GM12878 (cell line): ENCODE measurements around the gene NAALADL2. TPM values are rescaled to one million over a fixed set of nuclear protein-coding genes. Genes with fewer than 3 reads are reported as not detected.

ENCODE experiments used
- ATAC-seq: fragments of 200-7000 bp; cut with Tn5 transposase; 3 replicates; pipeline ENCODE4 v1.9.1; 2020; ENCODE audit warnings: mild to moderate bottlenecking, moderate library complexity
- BruUV-seq: library from RNA; stranded (reverse); fragments of 400-500 nt; replicated peaks from 2 replicates; lab custom pipeline; 2021; lab: Mats Ljungman, UMichigan
- CTCF ChIA-PET: fragments of 300-600 bp; sonication (Branson Sonifier 250); formaldehyde crosslinking; extraction: SDS; loops from one replicate; lab custom pipeline; 2021; ENCODE audit warnings: inconsistent platforms; lab: Yijun Ruan, JAX
- POLR2A ChIA-PET: fragments of 350-600 bp; formaldehyde crosslinking; extraction: SDS; loops from one replicate; lab custom pipeline; 2021; ENCODE audit warnings: inconsistent platforms; lab: Charles Lee
- RAD21 ChIA-PET: fragments of 300-600 bp; sonication (Branson Sonifier 250); formaldehyde crosslinking; loops from one replicate; lab custom pipeline; 2023; ENCODE audit warnings: antibody characterized with exemption; ENCODE audit not compliant: unreplicated experiment; lab: Charles Lee
- SMC1A ChIA-PET: fragments of 300-600 bp; sonication (Branson Sonifier 250); formaldehyde crosslinking; loops from one replicate; lab custom pipeline; 2023; ENCODE audit not compliant: unreplicated experiment, uncharacterized antibody; lab: Charles Lee
- DNase-seq: peaks from one replicate; pipeline ENCODE4 v3.0.0-alpha.2; 2011; ENCODE audit warnings: low read depth, low spot score
- FAIRE-seq: peaks from 3 replicates; lab custom pipeline; 2011; peaks lifted over from hg19 to GRCh38; lab: Jason Lieb, UNC
- H2AFZ ChIP-seq: 2 replicates; pipeline ENCODE4 v1.6.0; 2011; ENCODE audit warnings: low read depth, low read length, control low read depth; ENCODE audit not compliant: control insufficient read depth
- H3K27ac ChIP-seq: 2 replicates; pipeline ENCODE4 v1.5.1; 2011; ENCODE audit warnings: control low read depth; ENCODE audit not compliant: control insufficient read depth, insufficient read depth
- H3K27me3 ChIP-seq, 2 experiments: replicated peaks in 1 of 2; 2 replicates each; pipeline versions ENCODE4 v1.6.0 to v1.6.1; 2011; ENCODE audit warnings: low read length in 1 of 2; ENCODE audit not compliant: control insufficient read depth in 2 of 2, insufficient read depth in 2 of 2
- H3K36me3 ChIP-seq, 2 experiments: 2 replicates each; pipeline ENCODE4 v1.5.1; 2011; ENCODE audit warnings: low read length in 1 of 2; ENCODE audit not compliant: control insufficient read depth in 2 of 2, insufficient read depth in 2 of 2
- H3K4me1 ChIP-seq: 2 replicates; pipeline ENCODE4 v1.6.1; 2011; ENCODE audit warnings: mild to moderate bottlenecking, low read length, moderate library complexity, mixed read lengths; ENCODE audit not compliant: control insufficient read depth, insufficient read depth
- H3K4me2 ChIP-seq: 2 replicates; pipeline ENCODE4 v1.6.0; 2011; ENCODE audit warnings: control low read depth; ENCODE audit not compliant: control insufficient read depth, insufficient read depth
- H3K4me3 ChIP-seq: fragments of 200-600 bp; sonication (generic); 2 replicates; pipeline ENCODE4 v1.5.1; 2016
- H3K79me2 ChIP-seq: 2 replicates; pipeline ENCODE4 v1.6.0; 2011; ENCODE audit warnings: low read length; ENCODE audit not compliant: control insufficient read depth, insufficient read depth
- H3K9ac ChIP-seq: 2 replicates; pipeline ENCODE4 v1.8.0; 2011; ENCODE audit warnings: low read length, control low read depth, mixed read lengths; ENCODE audit not compliant: control insufficient read depth, insufficient read depth
- H3K9me3 ChIP-seq: replicated peaks from 3 replicates; pipeline ENCODE4 v1.5.1; 2011; ENCODE audit warnings: mild to moderate bottlenecking, low read length; ENCODE audit not compliant: control insufficient read depth, insufficient read depth
- H4K20me1 ChIP-seq: 2 replicates; pipeline ENCODE4 v1.6.0; 2011; ENCODE audit not compliant: control insufficient read depth, insufficient read depth
- CREM ChIP-seq: IDR thresholded peaks from 2 replicates; pipeline ENCODE4 v1.6.1; 2014; ENCODE audit warnings: antibody characterized with exemption, low read depth
- IKZF1 ChIP-seq: fragments of 450-650 bp; conservative IDR thresholded peaks from 2 replicates; pipeline ENCODE4 v1.6.1; 2017; ENCODE audit warnings: antibody characterized with exemption, mild to moderate bottlenecking
- JUNB ChIP-seq: IDR thresholded peaks from 2 replicates; pipeline ENCODE4 v1.6.1; 2016; ENCODE audit warnings: antibody characterized with exemption, mild to moderate bottlenecking
- KAT2A ChIP-seq: conservative IDR thresholded peaks from 2 replicates; pipeline ENCODE4 v1.6.1; 2011; ENCODE audit warnings: low read depth, low read length; ENCODE audit not compliant: control insufficient read depth
- NFIC ChIP-seq: IDR thresholded peaks from 2 replicates; pipeline ENCODE4 v1.6.1; 2012; ENCODE audit warnings: low read depth, mild to moderate bottlenecking, inconsistent platforms, low read length, moderate library complexity
- RAD21 ChIP-seq: IDR thresholded peaks from 2 replicates; pipeline ENCODE4 v1.6.1; 2011; ENCODE audit warnings: mild to moderate bottlenecking, low read depth, low read length, moderate library complexity; ENCODE audit not compliant: insufficient read depth
- RB1 ChIP-seq: fragments of 450-650 bp; formaldehyde crosslinking; IDR thresholded peaks from 2 replicates; pipeline ENCODE4 v1.6.1; 2017; ENCODE audit warnings: mild to moderate bottlenecking, borderline replicate concordance
- SMAD1 ChIP-seq: fragments of 450-650 bp; IDR thresholded peaks from 2 replicates; pipeline ENCODE4 v1.6.1; 2018; ENCODE audit warnings: mild to moderate bottlenecking, low read depth; ENCODE audit not compliant: partially characterized antibody
- STAT3 ChIP-seq: IDR thresholded peaks from 2 replicates; pipeline ENCODE4 v1.6.1; 2011; ENCODE audit warnings: low read depth, low read length, improper control_type of control experiment
- SUPT20H ChIP-seq: IDR thresholded peaks from 2 replicates; pipeline ENCODE4 v1.6.1; 2011; ENCODE audit warnings: low read depth, mild to moderate bottlenecking, low read length, moderate library complexity, borderline replicate concordance; ENCODE audit not compliant: control insufficient read depth
- TCF3 ChIP-seq: IDR thresholded peaks from 2 replicates; pipeline ENCODE4 v1.6.1; 2012; ENCODE audit warnings: low read depth, mild to moderate bottlenecking, low read length, borderline replicate concordance; ENCODE audit not compliant: insufficient read depth
- WGBS: methylation state at CpG from one replicate; pipeline ENCODE4 v1.1.6; 2016; ENCODE audit warnings: low lambda C conversion rate; ENCODE audit not compliant: insufficient replicate concordance, insufficient coverage; ENCODE audit errors: missing lambda C conversion rate; 5-methylcytosine and 5-hydroxymethylcytosine counted together
- in situ Hi-C: fragments of 300-500 bp; cut with MboI; formaldehyde crosslinking; loops from 9 replicates; pipeline ENCODE4 v1.14.3; 2018; ENCODE audit warnings: mixed read lengths
- intact Hi-C: fragments of 100-400 bp; cut with micrococcal nuclease; formaldehyde crosslinking; loops from one replicate; pipeline ENCODE4 v1.14.2; 2022; ENCODE audit not compliant: unreplicated experiment
- polyA plus RNA-seq, 11 experiments: library from polyadenylated mRNA; depleted of rRNA in 4 of 11; unstranded in 6 of 11; stranded (reverse) in 5 of 11; fragments of >200 nt; fragmentation: Nextera tagmentation in 4 of 11; fragmentation: Illumina TruSeq in 1 of 11; extraction: Ambion mirVana in 4 of 11; extraction: Trizol in 1 of 11; gene quantifications; 1 replicate in 1 of 11; 2 replicates in 10 of 11; pipeline versions ENCODE4 v1.2.1 to v1.2.3, GENCODE V29; 2011 to 2016; ENCODE audit warnings: inconsistent platforms in 2 of 11, missing spikeins in 2 of 11, low read depth in 1 of 11
- total RNA-seq, 4 experiments: library from RNA; depleted of rRNA in 3 of 4; stranded (reverse); fragments of >200 nt in 3 of 4; fragmentation: Illumina TruSeq in 1 of 4; extraction: Trizol in 1 of 4; gene quantifications; 2 replicates each; pipeline versions ENCODE4 v1.2.1 to v1.2.3, GENCODE V29; 2013 to 2021
- TF ChIP-seq, protein P1 (sequence below): fragments of 150-350 bp; IDR thresholded peaks from 2 replicates; pipeline ENCODE4 v1.6.1; 2016; ENCODE audit warnings: low read depth, low read length
- TF ChIP-seq, protein P2 (sequence below): fragments of 450-650 bp; IDR thresholded peaks from 2 replicates; pipeline ENCODE4 v1.6.1; 2016; ENCODE audit warnings: mild to moderate bottlenecking
- TF ChIP-seq, protein P3 (sequence below): fragments of 450-650 bp; IDR thresholded peaks from 2 replicates; pipeline ENCODE4 v1.6.1; 2017; ENCODE audit warnings: mild to moderate bottlenecking
- TF ChIP-seq, protein P4 (sequence below): fragments of 450-650 bp; conservative IDR thresholded peaks from 2 replicates; pipeline ENCODE4 v1.6.1; 2017; ENCODE audit warnings: mild to moderate bottlenecking, moderate library complexity

NAALADL2 gene
- total and polyA plus RNA-seq, 10 of the 15 experiments (the other 5 are each of a cell fraction or from before 2014, with no cell fraction given): 0.06 to 10.8 (median 0.46) TPM

DNA sequence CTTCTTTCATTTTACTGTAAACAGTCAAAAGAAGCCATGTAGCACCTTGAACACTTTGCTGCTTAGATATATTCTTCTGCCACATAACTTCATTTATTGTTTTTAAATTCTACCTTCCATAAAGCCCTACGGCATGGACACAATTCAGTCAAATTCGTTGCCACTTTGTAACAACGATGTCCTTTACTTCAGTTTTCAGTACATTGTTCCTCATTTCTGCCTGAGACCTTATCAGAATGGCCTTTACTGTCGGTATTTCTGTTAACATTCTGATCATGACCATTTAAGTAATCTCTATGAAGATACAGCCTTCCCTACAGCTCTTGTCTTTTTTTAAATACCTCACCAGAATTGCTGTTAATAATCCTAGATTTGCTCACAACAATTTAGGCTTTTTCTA is 466.9 kb downstream of the NAALADL2 start (continued):
- TF ChIP-seq, protein P1, sequence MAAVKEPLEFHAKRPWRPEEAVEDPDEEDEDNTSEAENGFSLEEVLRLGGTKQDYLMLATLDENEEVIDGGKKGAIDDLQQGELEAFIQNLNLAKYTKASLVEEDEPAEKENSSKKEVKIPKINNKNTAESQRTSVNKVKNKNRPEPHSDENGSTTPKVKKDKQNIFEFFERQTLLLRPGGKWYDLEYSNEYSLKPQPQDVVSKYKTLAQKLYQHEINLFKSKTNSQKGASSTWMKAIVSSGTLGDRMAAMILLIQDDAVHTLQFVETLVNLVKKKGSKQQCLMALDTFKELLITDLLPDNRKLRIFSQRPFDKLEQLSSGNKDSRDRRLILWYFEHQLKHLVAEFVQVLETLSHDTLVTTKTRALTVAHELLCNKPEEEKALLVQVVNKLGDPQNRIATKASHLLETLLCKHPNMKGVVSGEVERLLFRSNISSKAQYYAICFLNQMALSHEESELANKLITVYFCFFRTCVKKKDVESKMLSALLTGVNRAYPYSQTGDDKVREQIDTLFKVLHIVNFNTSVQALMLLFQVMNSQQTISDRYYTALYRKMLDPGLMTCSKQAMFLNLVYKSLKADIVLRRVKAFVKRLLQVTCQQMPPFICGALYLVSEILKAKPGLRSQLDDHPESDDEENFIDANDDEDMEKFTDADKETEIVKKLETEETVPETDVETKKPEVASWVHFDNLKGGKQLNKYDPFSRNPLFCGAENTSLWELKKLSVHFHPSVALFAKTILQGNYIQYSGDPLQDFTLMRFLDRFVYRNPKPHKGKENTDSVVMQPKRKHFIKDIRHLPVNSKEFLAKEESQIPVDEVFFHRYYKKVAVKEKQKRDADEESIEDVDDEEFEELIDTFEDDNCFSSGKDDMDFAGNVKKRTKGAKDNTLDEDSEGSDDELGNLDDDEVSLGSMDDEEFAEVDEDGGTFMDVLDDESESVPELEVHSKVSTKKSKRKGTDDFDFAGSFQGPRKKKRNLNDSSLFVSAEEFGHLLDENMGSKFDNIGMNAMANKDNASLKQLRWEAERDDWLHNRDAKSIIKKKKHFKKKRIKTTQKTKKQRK: no peak
- TF ChIP-seq, protein P2, sequence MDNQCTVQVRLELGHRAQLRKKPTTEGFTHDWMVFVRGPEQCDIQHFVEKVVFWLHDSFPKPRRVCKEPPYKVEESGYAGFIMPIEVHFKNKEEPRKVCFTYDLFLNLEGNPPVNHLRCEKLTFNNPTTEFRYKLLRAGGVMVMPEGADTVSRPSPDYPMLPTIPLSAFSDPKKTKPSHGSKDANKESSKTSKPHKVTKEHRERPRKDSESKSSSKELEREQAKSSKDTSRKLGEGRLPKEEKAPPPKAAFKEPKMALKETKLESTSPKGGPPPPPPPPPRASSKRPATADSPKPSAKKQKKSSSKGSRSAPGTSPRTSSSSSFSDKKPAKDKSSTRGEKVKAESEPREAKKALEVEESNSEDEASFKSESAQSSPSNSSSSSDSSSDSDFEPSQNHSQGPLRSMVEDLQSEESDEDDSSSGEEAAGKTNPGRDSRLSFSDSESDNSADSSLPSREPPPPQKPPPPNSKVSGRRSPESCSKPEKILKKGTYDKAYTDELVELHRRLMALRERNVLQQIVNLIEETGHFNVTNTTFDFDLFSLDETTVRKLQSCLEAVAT: no peak
- no peak for TF ChIP-seq JUNB

DNA sequence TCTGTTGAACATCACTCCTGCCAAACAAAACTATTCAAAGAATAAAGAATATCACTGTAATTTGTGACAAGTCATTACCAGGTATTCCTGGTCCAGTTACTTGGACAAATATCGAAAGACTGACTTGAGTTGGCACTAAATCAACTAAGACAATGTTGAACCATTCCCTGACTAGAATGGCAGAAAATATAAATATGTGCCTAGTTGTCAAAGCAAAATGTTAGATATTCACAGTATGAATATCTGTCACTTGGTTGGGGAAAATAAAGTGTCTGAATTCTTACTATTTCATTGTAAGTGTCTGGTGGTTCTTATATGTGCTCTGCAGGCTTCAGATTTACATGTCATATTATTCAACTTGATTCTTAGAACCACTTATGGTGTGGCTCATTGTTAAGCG is 470.2 kb downstream of the NAALADL2 start:
- Histone ChIP-seq H3K4me3 (no peak overlapping the region), H3K4me1 (no peaks in the 10 kb centered on the region), H3K36me3 (no peaks in the 10 kb centered on the region), H3K27ac (no peak overlapping the region), H2AFZ (no peak overlapping the region), H3K79me2 (no peaks in the 10 kb centered on the region), H4K20me1 (no peaks in the 10 kb centered on the region), H3K9ac (no peak overlapping the region), H3K9me3 (no peaks in the 10 kb centered on the region), H3K27me3 (no peaks in the 10 kb centered on the region), H3K4me2 (no peak overlapping the region)
- in situ Hi-C loops: no loop called here
- SMC1A ChIA-PET: no interaction called here
- DNase-seq (no peak), ATAC-seq (no peak), FAIRE-seq (no peak)
- RAD21 ChIA-PET: no interaction called here
- POLR2A ChIA-PET: no interaction called here
- CTCF ChIA-PET: no interaction called here
- intact Hi-C loops: no loop called here
- BruUV-seq: no TSS peak
- 41% methylated on average over 2 of the region's 2 CpGs for WGBS
- TF ChIP-seq SMAD1 (no peak), RB1 (no peak), IKZF1 (no peak), TCF3 (no peak), NFIC (no peak), CREM (no peak), RAD21 (no peak), STAT3 (no peak), KAT2A (no peak), SUPT20H (no peak)
- TF ChIP-seq, protein P3, sequence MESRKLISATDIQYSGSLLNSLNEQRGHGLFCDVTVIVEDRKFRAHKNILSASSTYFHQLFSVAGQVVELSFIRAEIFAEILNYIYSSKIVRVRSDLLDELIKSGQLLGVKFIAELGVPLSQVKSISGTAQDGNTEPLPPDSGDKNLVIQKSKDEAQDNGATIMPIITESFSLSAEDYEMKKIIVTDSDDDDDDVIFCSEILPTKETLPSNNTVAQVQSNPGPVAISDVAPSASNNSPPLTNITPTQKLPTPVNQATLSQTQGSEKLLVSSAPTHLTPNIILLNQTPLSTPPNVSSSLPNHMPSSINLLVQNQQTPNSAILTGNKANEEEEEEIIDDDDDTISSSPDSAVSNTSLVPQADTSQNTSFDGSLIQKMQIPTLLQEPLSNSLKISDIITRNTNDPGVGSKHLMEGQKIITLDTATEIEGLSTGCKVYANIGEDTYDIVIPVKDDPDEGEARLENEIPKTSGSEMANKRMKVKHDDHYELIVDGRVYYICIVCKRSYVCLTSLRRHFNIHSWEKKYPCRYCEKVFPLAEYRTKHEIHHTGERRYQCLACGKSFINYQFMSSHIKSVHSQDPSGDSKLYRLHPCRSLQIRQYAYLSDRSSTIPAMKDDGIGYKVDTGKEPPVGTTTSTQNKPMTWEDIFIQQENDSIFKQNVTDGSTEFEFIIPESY: no peak
- TF ChIP-seq, protein P4, sequence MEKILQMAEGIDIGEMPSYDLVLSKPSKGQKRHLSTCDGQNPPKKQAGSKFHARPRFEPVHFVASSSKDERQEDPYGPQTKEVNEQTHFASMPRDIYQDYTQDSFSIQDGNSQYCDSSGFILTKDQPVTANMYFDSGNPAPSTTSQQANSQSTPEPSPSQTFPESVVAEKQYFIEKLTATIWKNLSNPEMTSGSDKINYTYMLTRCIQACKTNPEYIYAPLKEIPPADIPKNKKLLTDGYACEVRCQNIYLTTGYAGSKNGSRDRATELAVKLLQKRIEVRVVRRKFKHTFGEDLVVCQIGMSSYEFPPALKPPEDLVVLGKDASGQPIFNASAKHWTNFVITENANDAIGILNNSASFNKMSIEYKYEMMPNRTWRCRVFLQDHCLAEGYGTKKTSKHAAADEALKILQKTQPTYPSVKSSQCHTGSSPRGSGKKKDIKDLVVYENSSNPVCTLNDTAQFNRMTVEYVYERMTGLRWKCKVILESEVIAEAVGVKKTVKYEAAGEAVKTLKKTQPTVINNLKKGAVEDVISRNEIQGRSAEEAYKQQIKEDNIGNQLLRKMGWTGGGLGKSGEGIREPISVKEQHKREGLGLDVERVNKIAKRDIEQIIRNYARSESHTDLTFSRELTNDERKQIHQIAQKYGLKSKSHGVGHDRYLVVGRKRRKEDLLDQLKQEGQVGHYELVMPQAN: no peak
